ENCODE results near the gene WDTC1.
"Not testable (repeated sequence)": the region's sequence is repeated elsewhere in the genome, so short reads cannot be mapped to it uniquely, and the experiment has no call there.

WDTC1 gene

GRCh38 chr1:27253596-27253995, 19.2 kb downstream of the WDTC1 start:
- no peak for DNase-seq

DNA sequence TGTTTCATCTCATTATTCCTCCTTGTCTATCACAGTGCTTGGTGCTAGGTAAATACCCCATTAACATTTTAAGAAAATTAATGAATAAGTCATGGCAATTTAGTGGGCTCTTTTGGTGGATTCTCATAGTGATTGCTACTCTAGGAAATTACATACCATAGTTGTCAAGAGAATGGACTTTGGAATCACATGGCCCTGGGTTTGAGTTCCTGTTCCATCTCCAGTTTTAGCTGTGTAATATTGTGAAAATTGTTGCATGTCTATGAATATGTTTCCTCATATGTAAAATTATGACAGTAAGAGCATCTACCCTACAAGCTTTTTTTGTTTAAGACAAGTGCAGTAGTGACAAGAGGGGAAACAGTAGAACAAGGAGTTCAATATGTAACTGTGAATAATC, 20.7 kb downstream of the WDTC1 start:
- DNase-seq: no peak

- DNase-seq: no peak
These were observed 22.7 kb downstream of the WDTC1 start for GRCh38 chr1:27257155-27257554.

DNA sequence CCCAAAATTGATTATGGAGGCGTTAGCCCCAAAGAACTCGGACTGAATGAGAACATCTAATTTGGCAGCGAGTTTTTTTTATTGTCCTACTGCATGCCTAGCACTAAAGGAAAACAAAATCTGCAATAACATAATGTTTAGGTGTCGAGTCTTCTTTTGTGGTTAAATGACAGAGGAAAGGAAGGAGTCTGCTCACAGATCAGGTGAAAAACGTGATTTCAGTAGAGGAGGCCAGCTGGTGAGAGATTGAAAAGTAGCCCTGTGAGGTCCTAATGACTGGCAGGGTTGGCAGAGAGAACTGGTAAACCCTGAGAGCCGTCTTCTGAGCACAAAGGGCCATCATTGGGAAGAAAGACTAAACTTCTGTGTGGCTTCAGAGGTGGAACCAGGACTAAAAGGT, 24.2 kb downstream of the WDTC1 start:
- DNase-seq: no peak

GRCh38 chr1:27267153-27267552, 32.7 kb downstream of the WDTC1 start:
- DNase-seq: no peak

GRCh38 chr1:27269276-27269675, 34.8 kb downstream of the WDTC1 start:
- no peak for DNase-seq

DNA sequence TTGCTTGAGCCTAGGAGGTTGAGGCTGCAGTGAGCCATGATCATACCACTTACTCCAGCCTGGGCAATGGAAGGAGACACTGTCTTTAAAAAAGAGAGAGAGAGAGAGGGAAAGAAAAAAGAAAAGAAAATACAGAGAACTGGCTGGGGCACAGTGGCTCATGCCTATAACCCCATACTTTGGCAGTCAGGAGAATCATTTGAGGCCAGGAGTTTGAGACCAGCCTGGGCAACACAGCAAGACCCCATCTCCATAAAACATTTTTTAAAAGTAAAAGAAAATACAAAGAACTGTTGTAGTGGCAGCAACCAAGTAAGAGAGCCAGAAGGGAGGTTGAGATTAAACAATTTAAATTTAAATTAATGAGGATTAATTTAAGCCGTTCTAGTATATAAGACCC, 39.8 kb downstream of the WDTC1 start:
- DNase-seq: no peak

- DNase-seq: no peak
These were observed 41.3 kb downstream of the WDTC1 start for GRCh38 chr1:27275696-27276095.

DNA sequence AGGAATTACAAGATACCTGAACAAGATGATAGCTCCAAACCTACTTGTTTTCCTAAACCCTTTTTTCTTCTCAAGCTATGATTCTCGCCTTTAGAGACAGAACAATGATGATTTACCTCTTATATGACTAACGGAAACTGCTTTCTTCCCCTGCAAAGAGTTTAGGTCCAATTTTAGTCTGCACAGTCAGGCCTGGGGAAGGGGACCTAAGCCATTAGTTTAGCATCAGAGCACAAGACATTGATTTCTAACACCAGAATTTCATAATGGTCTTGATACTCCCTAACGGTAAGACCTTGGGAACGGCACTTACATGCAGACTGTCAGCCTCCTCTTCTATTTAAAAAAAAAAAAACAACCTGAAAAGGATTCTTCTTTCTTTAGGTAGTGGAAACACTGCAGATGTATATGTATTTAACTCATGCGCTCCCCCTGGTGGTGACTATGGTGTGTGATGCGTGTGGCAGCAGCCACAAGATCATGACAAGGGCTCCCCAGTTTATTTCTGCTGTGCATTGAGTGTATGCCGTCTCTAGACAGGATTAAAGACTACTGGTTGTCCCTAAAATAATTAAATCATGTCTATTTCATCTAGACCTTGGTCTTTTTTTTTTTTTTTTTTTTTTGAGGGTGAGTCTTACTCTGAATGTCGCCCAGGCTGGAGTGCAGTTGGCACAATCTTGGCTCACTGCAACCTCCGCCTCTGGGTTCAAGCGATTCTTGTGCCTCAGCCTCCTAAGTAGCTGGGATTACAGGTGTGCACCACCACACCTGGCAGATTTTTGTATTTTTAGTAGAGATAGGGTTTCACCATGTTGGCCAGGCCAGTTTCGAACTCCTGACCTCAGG, 50.2 kb downstream of the WDTC1 start:
- DNase-seq: peak; percentile 89

DNA sequence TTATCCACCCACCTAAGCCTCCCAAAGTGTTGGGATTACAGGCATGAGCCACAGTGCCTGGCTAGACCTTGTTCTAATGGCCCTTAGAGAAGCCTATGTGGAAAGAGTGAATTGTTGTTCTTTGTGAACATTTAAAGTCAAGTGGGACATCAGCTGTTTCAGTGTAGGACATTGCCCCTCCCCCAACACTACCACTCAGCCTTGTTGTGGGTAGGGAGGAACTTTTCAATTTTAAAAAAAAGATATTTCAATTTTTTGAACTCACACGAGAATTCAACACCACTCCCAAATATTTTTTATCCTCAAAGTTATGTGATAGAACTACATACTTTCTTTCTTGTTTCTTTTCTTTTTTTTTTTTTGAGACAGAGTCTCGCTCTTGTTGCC, 50.8 kb downstream of the WDTC1 start:
- no peak for DNase-seq

- not testable (repeated sequence) for DNase-seq
These were observed 51.4 kb downstream of the WDTC1 start for GRCh38 chr1:27285821-27286220.

- not testable (repeated sequence) for DNase-seq
These were observed 54.7 kb downstream of the WDTC1 start for GRCh38 chr1:27289125-27289524.

- DNase-seq: no peak
These were observed 56.1 kb downstream of the WDTC1 start for GRCh38 chr1:27290581-27290980.

DNA sequence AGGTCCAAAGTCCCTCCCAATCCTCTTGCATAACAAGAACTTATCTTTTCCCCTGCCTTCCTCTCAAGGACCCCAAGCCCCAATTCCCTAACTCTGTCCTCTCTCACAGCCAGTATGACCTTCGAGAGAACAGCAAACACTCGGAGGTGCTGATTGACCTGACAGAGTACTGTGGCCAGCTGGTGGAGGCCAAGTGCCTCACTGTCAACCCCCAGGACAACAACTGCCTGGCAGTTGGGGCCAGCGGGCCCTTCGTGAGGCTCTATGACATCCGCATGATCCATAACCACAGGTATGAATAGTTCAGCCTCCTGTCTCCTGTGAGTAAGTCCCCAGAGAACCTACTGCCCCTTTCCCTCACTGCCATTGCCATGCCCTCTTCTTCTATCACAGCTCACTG, 57.7 kb downstream of the WDTC1 start:
- no peak for DNase-seq

DNA sequence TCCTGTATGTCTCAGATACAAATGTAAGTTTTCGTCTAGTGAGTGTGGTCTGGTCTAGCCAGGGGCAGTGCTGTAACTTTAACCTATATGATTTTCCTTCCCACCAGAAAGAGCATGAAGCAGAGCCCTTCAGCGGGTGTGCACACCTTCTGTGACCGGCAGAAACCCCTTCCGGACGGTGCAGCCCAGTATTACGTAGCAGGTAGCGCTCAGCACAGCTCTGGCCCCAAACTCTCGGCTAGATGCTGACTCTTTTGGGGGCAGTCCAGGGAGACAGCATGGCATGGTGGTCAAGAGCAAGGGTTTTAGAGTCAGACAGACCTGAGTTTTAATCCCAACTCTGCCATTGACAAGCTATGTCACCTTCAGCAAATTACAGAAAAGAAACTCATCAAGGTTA, 59.5 kb downstream of the WDTC1 start:
- no peak for DNase-seq

DNA sequence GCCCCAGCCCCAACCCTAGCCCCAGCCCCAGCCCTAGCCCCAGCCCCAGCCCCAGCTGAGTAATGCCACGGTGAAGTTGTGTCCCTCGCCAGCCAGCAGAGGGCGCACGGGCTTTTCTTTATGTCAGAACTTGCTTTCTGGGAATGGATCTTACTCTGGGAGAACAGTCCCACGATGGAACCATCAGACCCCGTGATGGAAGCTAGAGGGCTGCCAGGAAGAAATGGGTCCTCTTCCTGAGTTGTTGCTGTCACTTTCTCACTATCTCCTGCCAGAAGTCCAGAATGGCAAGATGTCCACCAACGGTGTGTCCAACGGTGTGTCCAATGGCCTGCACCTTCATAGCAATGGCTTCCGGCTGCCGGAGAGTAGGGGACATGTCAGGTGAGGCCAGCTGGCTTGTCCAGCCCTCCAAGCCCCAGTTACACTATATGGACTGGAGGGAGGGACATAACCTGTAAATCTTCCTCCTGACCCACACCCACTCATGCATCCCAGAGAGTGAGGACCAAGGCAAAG, 62.4 kb downstream of the WDTC1 start:
- DNase-seq: peak; percentile 74

DNA sequence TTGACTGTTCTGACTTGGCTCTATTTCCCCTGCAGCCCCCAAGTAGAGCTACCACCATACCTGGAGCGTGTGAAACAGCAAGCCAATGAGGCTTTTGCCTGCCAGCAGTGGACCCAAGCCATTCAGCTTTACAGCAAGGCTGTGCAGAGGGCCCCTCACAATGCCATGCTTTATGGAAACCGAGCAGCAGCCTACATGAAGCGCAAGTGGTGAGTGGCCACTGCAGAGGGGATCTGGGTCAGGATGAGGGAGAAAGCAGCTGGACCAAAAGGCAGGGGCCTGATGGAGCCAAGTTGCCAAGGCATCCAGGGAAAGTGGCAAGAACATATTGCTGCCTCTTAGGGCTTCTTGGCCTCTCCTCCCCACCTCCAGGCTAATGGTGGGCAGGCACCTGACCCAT, 63.5 kb downstream of the WDTC1 start:
- no peak for DNase-seq

DNA sequence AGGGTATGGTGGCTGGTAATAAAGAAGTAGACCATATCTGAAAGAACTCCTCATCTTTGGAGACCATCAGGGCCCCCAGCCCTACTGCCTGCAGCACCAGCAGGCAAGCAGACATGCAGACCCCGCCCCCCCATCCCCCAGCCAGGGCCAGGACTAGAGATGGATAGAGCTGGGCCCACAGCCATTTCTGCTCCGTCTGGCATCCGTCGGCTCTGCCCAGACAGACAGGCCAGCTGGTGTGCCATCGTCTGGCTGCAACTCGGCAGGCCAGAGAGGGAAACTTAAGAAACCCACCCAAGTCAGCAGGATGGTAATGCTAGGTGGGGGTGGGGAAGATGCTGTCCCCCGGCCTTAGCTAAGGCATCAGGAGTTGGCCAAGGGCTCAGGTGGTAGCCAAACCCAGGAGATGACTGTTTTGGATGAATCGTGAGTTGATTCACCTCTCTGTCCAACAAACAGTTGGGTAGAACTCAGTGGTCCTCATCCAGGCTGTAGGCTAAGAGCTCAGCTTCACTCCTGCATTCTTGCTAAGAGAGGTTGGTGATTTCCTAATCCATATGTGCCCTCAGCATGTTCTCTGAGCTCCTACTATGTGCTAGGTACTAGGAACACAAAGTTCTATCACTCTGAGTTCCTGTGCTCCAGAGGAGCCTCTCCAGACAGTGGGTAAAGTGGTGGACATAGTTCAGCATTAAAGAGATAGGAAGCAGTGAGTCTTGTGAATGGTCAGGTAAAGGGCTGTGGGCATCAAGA, 64.4 kb downstream of the WDTC1 start:
- DNase-seq: no peak

GRCh38 chr1:27299385-27300271, 65.2 kb downstream of the WDTC1 start:
- no peak for DNase-seq

GRCh38 chr1:27300341-27301051, 66.1 kb downstream of the WDTC1 start:
- peak; percentile 77 for DNase-seq

DNA sequence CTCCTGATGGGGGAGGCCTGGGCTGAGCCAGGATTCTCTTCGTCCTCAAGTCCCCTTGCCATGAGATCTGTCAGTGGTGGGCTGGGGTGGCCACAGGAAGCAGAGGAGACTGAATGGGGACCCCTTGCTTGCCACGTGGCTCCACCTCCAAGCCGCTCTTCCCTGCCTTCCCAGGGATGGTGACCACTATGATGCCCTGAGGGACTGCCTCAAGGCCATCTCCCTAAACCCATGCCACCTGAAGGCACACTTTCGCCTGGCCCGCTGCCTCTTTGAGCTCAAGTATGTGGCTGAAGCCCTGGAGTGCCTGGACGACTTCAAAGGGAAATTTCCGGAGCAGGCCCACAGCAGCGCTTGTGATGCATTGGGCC, 66.6 kb downstream of the WDTC1 start:
- no peak for DNase-seq

DNA sequence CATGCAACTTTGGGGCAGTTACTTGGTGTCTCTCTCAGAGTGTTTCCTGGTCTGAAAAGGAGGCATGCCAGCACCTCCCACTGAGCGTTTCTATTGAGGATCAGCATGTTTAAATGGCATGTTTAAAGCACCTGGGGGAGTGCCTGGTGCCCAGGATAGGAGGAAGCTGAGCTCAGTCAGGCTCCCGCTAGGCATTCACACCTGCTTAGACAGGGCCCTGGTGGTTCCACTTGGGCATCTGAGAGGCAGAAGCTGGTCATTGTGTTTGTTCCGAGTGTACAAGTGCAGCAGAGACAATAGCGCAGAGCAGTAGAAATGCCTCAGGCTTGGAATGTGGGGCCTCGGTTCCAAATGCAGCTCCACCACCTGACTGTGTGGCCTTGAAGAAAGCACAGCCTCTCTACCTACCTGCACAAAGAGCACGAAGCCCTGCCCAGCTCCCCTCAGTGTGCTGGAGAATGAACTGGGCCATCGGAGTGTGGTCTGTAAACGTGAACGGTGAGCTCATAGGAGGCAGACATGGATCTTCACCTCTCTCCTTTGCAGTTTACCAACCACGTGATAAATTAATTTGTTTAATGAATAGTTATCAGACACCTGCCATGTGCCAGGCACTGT, 67.3 kb downstream of the WDTC1 start:
- DNase-seq: no peak
